HG02610 (cell line): ENCODE measurements around the gene TRPV5.

Experiments used
- ATAC-seq: cut with Tn5 transposase; IDR thresholded peaks from one replicate; pipeline ENCODE4 v1.9.1; 2021; ENCODE audit warnings: mild to moderate bottlenecking, moderate library complexity; ENCODE audit not compliant: unreplicated experiment

Gene TRPV5

GRCh38 chr7:142941541-142941940, 8.0 kb upstream of the TRPV5 start:
- no peak for ATAC-seq

- ATAC-seq, result no peak
These were observed 7.5 kb upstream of the TRPV5 start for GRCh38 chr7:142940966-142941535.

- no peak for ATAC-seq
These were observed 5.8 kb upstream of the TRPV5 start, which contains the start of gene LLCFC1 for GRCh38 chr7:142939226-142939910. Gene LLCFC1 (plus strand): TSS chr7:142939484. CDS start chr7:142939622, 138 bp downstream.

- ATAC-seq, result no peak
These were observed 5.1 kb upstream of the TRPV5 start for GRCh38 chr7:142938611-142939010.

GRCh38 chr7:142935941-142936565, 2.5 kb upstream of the TRPV5 start:
- ATAC-seq, result no peak

GRCh38 chr7:142934056-142934455, 510 bp upstream of the TRPV5 start:
- ATAC-seq, result no peak

GRCh38 chr7:142933092-142933475, 462 bp downstream of the TRPV5 start:
- ATAC-seq, result no peak

- no peak for ATAC-seq
These were observed 1.0 kb downstream of the TRPV5 start for GRCh38 chr7:142932386-142933091.

- no peak for ATAC-seq
These were observed 3.3 kb downstream of the TRPV5 start for GRCh38 chr7:142930126-142930730.

GRCh38 chr7:142927949-142928348, 5.6 kb downstream of the TRPV5 start:
- no peak for ATAC-seq

- ATAC-seq, result no peak
These were observed 6.3 kb downstream of the TRPV5 start for GRCh38 chr7:142927085-142927745.

GRCh38 chr7:142925413-142925812, 8.1 kb downstream of the TRPV5 start:
- no peak for ATAC-seq

- no peak for ATAC-seq
These were observed 10.2 kb downstream of the TRPV5 start for GRCh38 chr7:142923391-142923790.

GRCh38 chr7:142919656-142920055, 13.9 kb downstream of the TRPV5 start:
- no peak for ATAC-seq

GRCh38 chr7:142918901-142919300, 14.6 kb downstream of the TRPV5 start:
- ATAC-seq, result no peak

- no peak for ATAC-seq
These were observed 16.1 kb downstream of the TRPV5 start for GRCh38 chr7:142917447-142917846.

- no peak for ATAC-seq
These were observed 17.0 kb downstream of the TRPV5 start for GRCh38 chr7:142916508-142916907.

GRCh38 chr7:142915315-142915714, 18.2 kb downstream of the TRPV5 start:
- no peak for ATAC-seq

- no peak for ATAC-seq
These were observed 19.4 kb downstream of the TRPV5 start for GRCh38 chr7:142914121-142914520.

- ATAC-seq, result no peak
These were observed 20.0 kb downstream of the TRPV5 start for GRCh38 chr7:142913566-142913965.

GRCh38 chr7:142913051-142913450, 20.5 kb downstream of the TRPV5 start:
- no peak for ATAC-seq
